SK-N-SH (cell line): ENCODE measurements around the gene ATP8A2. TPM values are rescaled to one million over a fixed set of nuclear protein-coding genes. Genes with fewer than 3 reads are reported as not detected.

ENCODE experiments used
- CTCF ChIA-PET: fragments of 300-600, 350-600 bp; formaldehyde crosslinking; extraction: SDS; loops from one replicate; lab custom pipeline; 2021; lab: Yijun Ruan, JAX
- POLR2A ChIA-PET: fragments of 350-600 bp; sonication (Branson Sonifier 250); formaldehyde crosslinking; extraction: SDS; loops from one replicate; lab custom pipeline; 2020; ENCODE audit warnings: antibody characterized with exemption, inconsistent platforms; lab: Yijun Ruan, JAX
- DNase-seq: peaks from one replicate; pipeline ENCODE4 v3.0.0; 2012
- H2AFZ ChIP-seq: fragments of 200-600 bp; sonication (generic); 2 replicates; pipeline ENCODE4 v1.8.1; 2016; ENCODE audit warnings: antibody characterized with exemption, mild to moderate bottlenecking, low read depth
- H3F3A ChIP-seq: fragments of 200-600 bp; sonication (generic); replicated peaks from 2 replicates; pipeline ENCODE3; 2016; ENCODE audit warnings: antibody characterized with exemption, mild to moderate bottlenecking; ENCODE audit not compliant: insufficient read depth
- H3K27ac ChIP-seq, 2 experiments: fragments of 200-500 bp in 1 of 2; fragments of 200-600 bp in 1 of 2; sonication (Bioruptor generic) in 1 of 2; sonication (generic), shearing (Covaris generic) in 1 of 2; 2 replicates each; pipeline versions ENCODE4 v1.5.1 to v1.6.1; 2014 to 2016; ENCODE audit warnings: low read depth in 2 of 2, inconsistent platforms in 1 of 2, low read length in 1 of 2, mild to moderate bottlenecking in 1 of 2, mixed read lengths in 1 of 2
- H3K27me3 ChIP-seq: fragments of 200-600 bp; sonication (generic), shearing (Covaris generic); 2 replicates; pipeline ENCODE4 v1.6.1; 2016; ENCODE audit warnings: mixed run types; ENCODE audit not compliant: insufficient read depth
- H3K36me3 ChIP-seq, 2 experiments: fragments of 200-500 bp in 1 of 2; fragments of 200-600 bp in 1 of 2; sonication (Bioruptor generic) in 1 of 2; sonication (generic) in 1 of 2; replicated peaks in 1 of 2; 2 replicates each; pipeline versions ENCODE3 to v1.5.1; 2014 to 2016; ENCODE audit warnings: low read length in 1 of 2, mild to moderate bottlenecking in 1 of 2; ENCODE audit not compliant: insufficient read depth in 2 of 2, control insufficient read depth in 1 of 2
- H3K4me1 ChIP-seq, 2 experiments: fragments of 200-500 bp in 1 of 2; fragments of 200-600 bp in 1 of 2; sonication (Bioruptor generic) in 1 of 2; sonication (generic), shearing (Covaris generic) in 1 of 2; 2 replicates each; pipeline versions ENCODE4 v1.5.1 to v1.6.1; 2014 to 2016; ENCODE audit warnings: low read depth in 1 of 2, low read length in 1 of 2, mixed run types in 1 of 2; ENCODE audit not compliant: insufficient read depth in 2 of 2, control insufficient read depth in 1 of 2
- H3K4me2 ChIP-seq: fragments of 200-600 bp; sonication (generic), shearing (Covaris generic); 2 replicates; pipeline ENCODE4 v1.6.1; 2017; ENCODE audit warnings: mixed run types
- H3K4me3 ChIP-seq, 2 experiments: fragments of 200-500 bp in 1 of 2; fragments of 200-600 bp in 1 of 2; sonication (Bioruptor generic) in 1 of 2; sonication (generic), shearing (Covaris generic) in 1 of 2; 2 replicates each; pipeline versions ENCODE4 v1.5.1 to v1.8.1; 2014 to 2016; ENCODE audit warnings: low read depth in 2 of 2, inconsistent platforms in 1 of 2, low read length in 1 of 2, mild to moderate bottlenecking in 1 of 2, mixed read lengths in 1 of 2, moderate library complexity in 1 of 2
- H3K79me2 ChIP-seq: fragments of 200-600 bp; sonication (generic); 2 replicates; pipeline ENCODE4 v1.8.1; 2017; ENCODE audit warnings: mild to moderate bottlenecking; ENCODE audit not compliant: insufficient read depth
- H3K9ac ChIP-seq: fragments of 200-600 bp; sonication (generic); 2 replicates; pipeline ENCODE4 v1.6.1; 2017; ENCODE audit warnings: mixed run types
- H3K9me2 ChIP-seq: fragments of 200-600 bp; sonication (generic); 2 replicates; pipeline ENCODE4 v1.6.1; 2017; ENCODE audit warnings: mixed run types
- H3K9me3 ChIP-seq: fragments of 200-600 bp; sonication (generic); 2 replicates; pipeline ENCODE4 v1.6.1; 2017; ENCODE audit warnings: mixed run types, mild to moderate bottlenecking, moderate library complexity
- H4K20me1 ChIP-seq: fragments of 200-600 bp; sonication (generic); 2 replicates; pipeline ENCODE4 v1.6.1; 2017; ENCODE audit warnings: mild to moderate bottlenecking, mixed run types; ENCODE audit not compliant: insufficient read depth
- CHD2 ChIP-seq: fragments of 150-350 bp; IDR thresholded peaks from 2 replicates; pipeline ENCODE4 v1.6.1; 2018; ENCODE audit warnings: low read length; ENCODE audit not compliant: partially characterized antibody
- CTCF ChIP-seq: fragments of 200-600 bp; sonication (generic); IDR thresholded peaks from 2 replicates; pipeline ENCODE4 v1.6.1; 2017; ENCODE audit warnings: antibody characterized with exemption, mild to moderate bottlenecking, moderate library complexity
- FOSL2 ChIP-seq: IDR thresholded peaks from 2 replicates; pipeline ENCODE4 v1.4.0; 2012; ENCODE audit warnings: low read depth, mild to moderate bottlenecking, moderate library complexity, borderline replicate concordance
- IRF3 ChIP-seq: fragments of 150-350 bp; IDR thresholded peaks from 2 replicates; pipeline ENCODE4 v1.6.1; 2016; ENCODE audit warnings: mild to moderate bottlenecking, low read depth, low read length
- NFIC ChIP-seq: IDR thresholded peaks from 2 replicates; pipeline ENCODE4 v1.4.0; 2012; ENCODE audit warnings: borderline replicate concordance
- POLR2AphosphoS5 ChIP-seq: IDR thresholded peaks from 2 replicates; pipeline ENCODE4 v1.6.1; 2012; ENCODE audit warnings: low read depth, low read length
- RCOR1 ChIP-seq: fragments of 150-350 bp; IDR thresholded peaks from 2 replicates; pipeline ENCODE4 v1.6.1; 2017; ENCODE audit warnings: antibody characterized with exemption, low read length
- RFX5 ChIP-seq: IDR thresholded peaks from 2 replicates; pipeline ENCODE4 v1.6.1; 2012; ENCODE audit warnings: mild to moderate bottlenecking, improper control_type of control experiment, low read length
- SIN3A ChIP-seq: IDR thresholded peaks from 2 replicates; pipeline ENCODE4 v1.6.1; 2012; ENCODE audit warnings: low read depth, mild to moderate bottlenecking, low read length, moderate library complexity, borderline replicate concordance
- TAF1 ChIP-seq: IDR thresholded peaks from 2 replicates; pipeline ENCODE4 v1.6.1; 2012; ENCODE audit warnings: low read depth, mild to moderate bottlenecking, low read length, moderate library complexity, borderline replicate concordance
- TCF12 ChIP-seq: IDR thresholded peaks from 2 replicates; pipeline ENCODE4 v1.4.0; 2012
- TEAD4 ChIP-seq: IDR thresholded peaks from 2 replicates; pipeline ENCODE4 v1.4.0; 2012; ENCODE audit warnings: mild to moderate bottlenecking, borderline replicate concordance; ENCODE audit not compliant: insufficient read depth
- YY1 ChIP-seq: IDR thresholded peaks from 2 replicates; pipeline ENCODE4 v1.4.0; 2012; ENCODE audit warnings: low read depth, mild to moderate bottlenecking
- ZBTB33 ChIP-seq: IDR thresholded peaks from 2 replicates; pipeline ENCODE4 v1.4.0; 2012; ENCODE audit warnings: low read depth, borderline replicate concordance
- WGBS: methylation state at CpG from one replicate; pipeline ENCODE4 v1.1.6; 2017; ENCODE audit warnings: low lambda C conversion rate; 5-methylcytosine and 5-hydroxymethylcytosine counted together
- polyA plus RNA-seq, 3 experiments: library from polyadenylated mRNA; depleted of rRNA; stranded (reverse); fragments of >200 nt; gene quantifications; 2 replicates each; pipeline ENCODE4 v1.2.3, GENCODE V29; 2012
- TF ChIP-seq, protein P1 (sequence below): IDR thresholded peaks from 2 replicates; pipeline ENCODE4 v1.4.0; 2012; ENCODE audit warnings: low read depth, borderline replicate concordance
- TF ChIP-seq, protein P2 (sequence below): IDR thresholded peaks from 2 replicates; pipeline ENCODE4; 2012

Gene ATP8A2
- polyA plus RNA-seq, 1 of the 3 experiments (the other 2 are of a cell fraction) = 0.02 TPM

DNA sequence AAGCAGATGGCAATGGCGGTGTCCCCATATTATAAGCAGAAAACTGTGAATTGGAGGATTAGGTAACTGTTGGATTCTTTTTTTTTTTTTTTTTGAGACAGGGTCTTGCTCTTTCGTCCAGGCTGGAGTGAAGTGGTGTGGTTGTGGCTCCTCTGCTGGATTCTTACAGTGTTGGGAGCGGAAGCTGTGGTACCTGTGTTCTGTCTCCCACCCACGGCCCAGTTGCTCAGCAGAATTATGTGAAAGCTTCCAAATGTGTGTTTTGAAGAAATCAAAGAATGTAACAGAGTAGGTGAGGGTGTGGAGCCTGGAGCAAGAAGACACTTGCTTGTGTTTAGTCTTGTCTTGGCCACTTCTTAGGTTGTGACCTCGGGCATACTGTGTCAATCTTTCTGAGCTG is 384.5 kb downstream of the ATP8A2 start:
- CTCF ChIA-PET = interaction anchor here (1.5 kb wide), 1 partner anchor 16 kb away, joined by 3 read pairs; no protein-coding TSS in a partner anchor

More for the DNA sequence above, 384.5 kb downstream of the ATP8A2 start:
- no peaks in the 10 kb centered on the region for H3K9me3 ChIP-seq
- no peaks in the 10 kb centered on the region for H3K36me3 ChIP-seq
- no peaks in the 10 kb centered on the region for H3K27me3 ChIP-seq
- H3F3A ChIP-seq = no peaks in the 10 kb centered on the region
- TF ChIP-seq NFIC = no peak
- TF ChIP-seq FOSL2 = no peak
- TF ChIP-seq, protein P1, sequence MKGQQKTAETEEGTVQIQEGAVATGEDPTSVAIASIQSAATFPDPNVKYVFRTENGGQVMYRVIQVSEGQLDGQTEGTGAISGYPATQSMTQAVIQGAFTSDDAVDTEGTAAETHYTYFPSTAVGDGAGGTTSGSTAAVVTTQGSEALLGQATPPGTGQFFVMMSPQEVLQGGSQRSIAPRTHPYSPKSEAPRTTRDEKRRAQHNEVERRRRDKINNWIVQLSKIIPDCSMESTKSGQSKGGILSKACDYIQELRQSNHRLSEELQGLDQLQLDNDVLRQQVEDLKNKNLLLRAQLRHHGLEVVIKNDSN = no peak
- TF ChIP-seq RFX5 = no peak
- TF ChIP-seq ZBTB33 = no peak
- TF ChIP-seq TCF12 = no peak
- TF ChIP-seq POLR2AphosphoS5 = no peak
- TF ChIP-seq CTCF = no peak
- TF ChIP-seq RCOR1 = no peak
- no peak for TF ChIP-seq TAF1
- TF ChIP-seq IRF3 = no peak
- TF ChIP-seq SIN3A = no peak
- no peak for TF ChIP-seq YY1
- TF ChIP-seq, protein P2, sequence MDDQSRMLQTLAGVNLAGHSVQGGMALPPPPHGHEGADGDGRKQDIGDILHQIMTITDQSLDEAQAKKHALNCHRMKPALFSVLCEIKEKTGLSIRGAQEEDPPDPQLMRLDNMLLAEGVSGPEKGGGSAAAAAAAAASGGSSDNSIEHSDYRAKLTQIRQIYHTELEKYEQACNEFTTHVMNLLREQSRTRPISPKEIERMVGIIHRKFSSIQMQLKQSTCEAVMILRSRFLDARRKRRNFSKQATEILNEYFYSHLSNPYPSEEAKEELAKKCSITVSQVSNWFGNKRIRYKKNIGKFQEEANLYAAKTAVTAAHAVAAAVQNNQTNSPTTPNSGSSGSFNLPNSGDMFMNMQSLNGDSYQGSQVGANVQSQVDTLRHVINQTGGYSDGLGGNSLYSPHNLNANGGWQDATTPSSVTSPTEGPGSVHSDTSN = no peak
- TF ChIP-seq CHD2 = no peak
- TF ChIP-seq TEAD4 = no peak
- WGBS = 36% methylated on average over 5 of the region's 5 CpGs
- H3K4me3 ChIP-seq = no peak overlapping the region
- POLR2A ChIA-PET = no interaction called here
- H3K27ac ChIP-seq = no peak overlapping the region
- H3K9ac ChIP-seq = no peak overlapping the region
- no peak for DNase-seq
- H3K4me1 ChIP-seq = peaks cover 0 to 4% of the 10 kb centered on the region in 2 experiments; a peak in 1 of 4 replicates
- H2AFZ ChIP-seq = no peak overlapping the region
- H3K79me2 ChIP-seq = no peaks in the 10 kb centered on the region
- no peaks in the 10 kb centered on the region for H3K9me2 ChIP-seq
- H4K20me1 ChIP-seq = no peaks in the 10 kb centered on the region
- H3K4me2 ChIP-seq = no peak overlapping the region
